GM19468 (cell line): Measurements from ENCODE around the gene CRTC2.
"Not testable (repeated sequence)": the region's sequence is repeated elsewhere in the genome, so short reads cannot be mapped to it uniquely, and the experiment has no call there.

ENCODE experiments used
- ATAC-seq: cut with Tn5 transposase; IDR thresholded peaks from one replicate; pipeline ENCODE4 v1.9.1; 2021; ENCODE audit warnings: mild to moderate bottlenecking, moderate library complexity, moderate number of reproducible peaks; ENCODE audit not compliant: unreplicated experiment; ENCODE audit errors: extremely low read depth

CRTC2 gene

DNA sequence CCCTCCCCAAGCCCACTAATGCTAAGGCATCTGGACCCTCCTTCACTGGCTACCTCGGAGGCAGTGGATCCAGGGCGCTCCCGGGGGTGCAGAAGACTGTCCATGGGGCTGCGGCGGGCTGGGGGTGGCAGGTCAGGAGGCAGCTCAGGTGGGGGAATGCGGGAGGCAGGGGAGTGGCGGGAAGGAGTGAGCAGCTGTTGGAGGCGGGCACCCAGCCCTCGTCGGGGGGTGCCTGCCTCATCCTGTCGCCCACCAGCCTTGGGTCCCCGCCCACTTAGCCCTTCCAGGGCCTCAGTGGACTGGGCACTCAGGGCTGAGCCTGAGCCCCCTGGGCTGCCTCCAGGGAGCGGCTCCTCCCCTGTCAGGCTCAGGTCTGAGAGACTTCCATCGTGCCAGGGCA, 25.0 kb downstream of the CRTC2 start:
- ATAC-seq, result no peak

DNA sequence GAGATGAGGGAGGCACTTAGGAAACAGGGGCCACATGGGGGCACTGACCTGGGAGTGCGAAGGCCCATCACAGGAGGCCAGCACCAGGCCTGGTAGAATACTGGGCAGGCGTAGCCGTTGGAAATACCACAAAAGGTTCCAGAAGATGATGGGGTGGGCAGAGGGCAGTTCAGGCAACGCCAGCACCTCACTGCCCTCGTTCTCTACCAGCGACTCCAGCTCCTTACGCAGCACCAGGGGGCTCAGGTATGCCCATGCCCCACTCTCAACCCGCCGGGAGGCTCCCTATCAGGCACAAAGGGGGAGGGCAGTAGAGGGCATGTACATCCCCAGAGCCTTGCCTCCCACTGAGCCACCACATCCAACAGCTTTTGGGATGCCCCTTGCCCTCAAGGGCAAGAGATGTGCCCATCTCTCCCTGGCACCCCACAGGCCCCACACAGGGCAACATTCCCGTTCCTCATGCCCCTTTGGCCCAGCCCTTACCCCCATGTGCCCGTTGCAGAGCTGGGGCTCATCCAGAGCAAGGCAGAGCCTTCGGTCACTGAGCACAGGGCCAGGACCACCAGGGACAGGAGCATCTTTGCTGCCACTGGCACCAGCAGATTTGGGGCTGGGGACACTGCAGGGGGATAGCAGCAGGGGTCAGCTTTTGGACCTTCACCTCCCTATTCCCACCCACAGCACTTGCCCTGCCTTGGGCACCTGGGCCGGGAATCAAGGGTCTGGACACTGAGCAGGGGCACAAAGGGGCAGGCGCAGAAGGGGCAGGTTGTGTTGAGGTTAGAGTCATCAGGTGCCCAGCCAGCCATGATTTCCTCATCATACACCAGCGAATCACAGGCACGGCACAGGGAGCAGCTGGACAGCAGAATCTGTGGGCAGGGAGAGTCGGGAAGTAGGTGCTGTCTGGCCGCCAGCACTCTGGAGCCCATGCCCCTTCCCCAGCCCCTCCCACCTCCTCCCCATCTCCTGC, 26.0 kb downstream of the CRTC2 start:
- ATAC-seq, result no peak

DNA sequence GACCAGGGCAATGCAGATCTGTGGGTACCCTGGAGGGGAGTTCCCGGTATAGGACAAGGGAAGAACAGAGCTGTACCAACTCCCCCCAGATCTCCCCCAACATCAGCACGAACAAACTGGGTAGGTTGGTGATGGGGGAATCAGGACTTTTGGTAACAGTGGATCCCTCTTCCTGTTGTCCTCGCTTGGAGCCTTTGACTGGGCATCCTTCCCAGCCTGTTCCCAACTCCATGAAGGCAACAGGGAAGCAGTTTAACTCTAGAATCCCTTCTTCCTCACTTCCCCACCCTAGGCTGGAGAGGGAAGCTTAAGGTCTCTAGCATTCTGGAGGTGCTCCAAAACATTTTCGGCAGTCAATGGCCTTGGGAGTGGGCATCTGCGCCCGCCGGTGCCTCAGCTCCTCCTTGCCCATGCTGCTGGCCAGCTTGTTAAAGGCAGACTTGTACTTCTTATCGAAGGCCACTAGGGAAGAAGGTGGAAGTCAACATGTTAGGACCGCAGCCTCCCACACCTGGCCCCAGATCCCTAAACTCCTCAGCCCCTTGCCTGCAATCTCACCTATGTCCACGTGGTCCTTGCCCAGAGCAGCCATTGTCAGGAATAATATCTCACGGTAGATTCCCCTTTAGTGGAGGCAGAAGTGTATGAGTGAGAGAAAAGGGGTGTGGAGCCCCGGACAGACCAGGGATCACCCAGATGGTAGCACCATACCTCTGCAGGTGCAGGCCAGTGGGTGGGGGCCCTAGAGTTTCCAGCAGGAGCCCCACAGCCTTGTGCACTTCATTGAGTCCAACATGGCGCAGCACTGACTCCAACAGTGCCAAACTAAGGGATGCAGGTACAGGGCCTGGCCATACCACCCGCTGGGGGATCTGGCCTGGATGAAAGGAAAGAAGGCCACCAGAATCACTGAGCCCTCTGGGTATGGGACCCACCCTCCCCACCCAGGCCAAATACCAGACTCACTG, 28.1 kb downstream of the CRTC2 start:
- ATAC-seq, result no peak

DNA sequence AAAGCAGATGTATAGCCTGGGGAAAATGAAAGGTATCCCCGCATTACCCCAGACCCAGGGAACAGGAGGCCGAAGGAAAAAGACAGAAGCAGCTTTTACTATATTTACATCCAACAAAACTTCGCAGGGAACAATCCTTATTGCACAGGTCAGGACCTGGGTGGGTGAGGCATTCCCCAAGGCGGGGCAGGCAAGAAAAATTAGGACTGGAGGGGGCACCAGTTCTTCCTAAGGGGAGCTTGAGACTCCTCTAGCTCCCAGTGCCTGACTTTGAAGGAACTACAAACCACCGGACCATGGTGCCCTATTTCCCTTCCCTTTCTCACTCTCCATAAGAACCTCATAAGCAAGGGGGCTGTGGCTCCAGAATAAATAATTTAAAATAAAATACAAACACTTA, 29.0 kb downstream of the CRTC2 start:
- no peak for ATAC-seq

DNA sequence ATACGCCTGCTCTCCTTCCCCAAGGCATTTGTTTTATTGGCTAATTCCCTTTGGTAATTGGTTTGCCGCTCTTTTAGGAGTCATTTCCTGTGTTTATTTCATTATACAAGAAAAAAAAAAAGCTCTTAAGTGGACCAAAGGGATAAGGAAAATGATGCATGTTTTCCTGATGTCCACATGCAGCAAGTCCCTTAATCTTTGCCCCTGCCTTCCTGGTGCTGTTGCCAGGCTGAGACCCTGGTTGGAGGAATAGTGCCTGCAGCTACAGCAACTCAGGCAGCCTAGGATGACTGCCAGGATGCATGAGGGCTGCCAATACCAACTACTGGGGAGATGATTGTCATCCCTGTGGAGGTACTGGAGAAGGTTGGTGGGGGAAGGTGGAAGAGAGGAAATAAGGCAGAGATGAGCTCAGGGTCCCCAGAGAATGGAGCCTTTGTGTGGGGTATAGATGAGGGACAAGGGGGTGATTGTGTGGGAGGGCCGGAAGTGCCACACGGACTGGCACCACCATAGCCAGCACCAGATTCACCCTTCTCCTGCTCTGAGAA, 29.5 kb downstream of the CRTC2 start:
- ATAC-seq, result no peak

DNA sequence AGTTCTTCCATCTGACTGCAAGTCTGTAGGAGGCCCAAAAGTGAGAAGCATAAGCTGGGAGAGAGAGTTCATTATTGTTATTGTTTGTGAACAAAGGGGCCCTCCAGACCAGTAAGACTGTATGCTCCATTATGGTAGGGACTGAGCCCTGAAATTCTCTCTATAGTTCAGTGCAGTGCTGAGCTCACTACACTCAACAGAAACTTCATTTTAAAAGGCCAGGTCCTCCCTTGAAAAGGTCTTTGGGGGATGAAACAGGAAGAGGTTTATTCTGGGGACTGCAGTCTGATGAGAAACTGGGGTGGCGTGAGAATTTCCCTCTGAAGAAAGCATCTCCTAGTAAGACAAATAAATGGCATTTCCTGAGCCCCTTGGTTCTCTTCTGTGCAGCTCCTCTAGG, 30.2 kb downstream of the CRTC2 start:
- ATAC-seq, result no peak

DNA sequence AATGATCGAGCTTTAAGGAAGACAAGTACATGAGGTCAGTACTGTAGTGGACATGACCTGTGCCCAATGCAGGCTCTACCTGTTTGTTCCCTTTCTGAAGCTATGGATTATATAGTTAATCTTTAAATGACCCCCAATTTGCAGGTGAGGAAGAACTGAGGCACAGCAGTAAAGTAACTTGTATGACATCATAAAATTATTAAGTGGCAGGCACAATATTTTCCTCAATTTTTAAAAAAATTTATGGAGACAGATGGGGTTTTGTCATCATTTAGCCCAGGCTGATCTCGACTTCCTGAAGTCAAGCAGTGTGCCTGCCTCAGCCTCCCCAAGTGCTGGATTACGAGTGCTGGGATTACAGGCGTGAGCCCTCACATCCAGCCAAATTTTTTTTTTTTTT, 32.0 kb downstream of the CRTC2 start:
- no peak for ATAC-seq

DNA sequence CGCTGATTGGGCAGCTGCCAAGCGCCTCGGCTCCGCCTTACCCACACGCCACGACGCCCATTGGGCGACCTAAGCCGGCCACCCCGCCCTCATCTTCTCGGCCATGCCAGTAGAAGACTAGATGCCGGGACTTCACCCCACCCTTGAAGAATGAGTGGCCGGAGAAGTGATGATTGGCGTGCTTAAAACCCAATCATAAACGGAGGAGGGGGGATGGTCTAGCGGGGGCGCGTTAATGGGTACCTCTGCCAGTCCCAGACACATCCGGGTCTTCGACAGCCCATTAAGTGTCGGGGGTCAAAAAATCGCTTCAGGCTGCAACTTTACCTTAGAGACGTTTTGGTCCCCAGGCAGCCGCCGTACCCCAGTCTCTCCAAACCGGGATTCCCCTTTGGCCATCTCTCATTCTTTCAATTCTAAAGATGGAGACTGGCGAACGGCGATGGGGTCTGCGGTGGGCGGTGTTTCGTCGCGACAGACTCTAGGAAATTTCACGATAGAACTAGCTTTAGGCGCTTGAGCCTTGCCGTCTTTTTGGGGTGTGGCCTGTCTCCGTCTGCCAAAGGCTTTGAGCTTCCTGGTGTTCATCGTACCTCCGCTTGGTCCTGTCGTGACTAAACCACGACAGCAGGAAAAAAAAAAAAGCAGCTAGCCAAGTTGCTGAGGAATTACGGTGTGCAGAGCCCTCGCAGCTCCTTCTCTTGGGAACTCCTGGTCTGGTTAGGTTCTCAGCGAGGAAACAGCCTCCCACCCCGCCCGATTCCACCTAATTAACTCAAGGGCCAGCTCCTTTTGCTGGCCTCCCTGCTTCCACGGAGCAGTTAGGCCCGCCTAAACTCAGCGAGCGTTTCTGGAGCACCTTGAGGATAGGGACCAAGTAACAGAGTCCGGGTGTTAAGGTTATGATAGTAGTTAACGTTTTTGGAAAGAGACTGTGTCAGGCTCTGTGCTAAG, 35.2 kb downstream of the CRTC2 start, which contains the start of gene GATAD2B:
Gene GATAD2B (minus strand): TSS at position 1 of the 954 bp plus-strand sequence. CDS start 94,625 bp downstream, outside the sequence.
- ATAC-seq, result peak; percentile 80

DNA sequence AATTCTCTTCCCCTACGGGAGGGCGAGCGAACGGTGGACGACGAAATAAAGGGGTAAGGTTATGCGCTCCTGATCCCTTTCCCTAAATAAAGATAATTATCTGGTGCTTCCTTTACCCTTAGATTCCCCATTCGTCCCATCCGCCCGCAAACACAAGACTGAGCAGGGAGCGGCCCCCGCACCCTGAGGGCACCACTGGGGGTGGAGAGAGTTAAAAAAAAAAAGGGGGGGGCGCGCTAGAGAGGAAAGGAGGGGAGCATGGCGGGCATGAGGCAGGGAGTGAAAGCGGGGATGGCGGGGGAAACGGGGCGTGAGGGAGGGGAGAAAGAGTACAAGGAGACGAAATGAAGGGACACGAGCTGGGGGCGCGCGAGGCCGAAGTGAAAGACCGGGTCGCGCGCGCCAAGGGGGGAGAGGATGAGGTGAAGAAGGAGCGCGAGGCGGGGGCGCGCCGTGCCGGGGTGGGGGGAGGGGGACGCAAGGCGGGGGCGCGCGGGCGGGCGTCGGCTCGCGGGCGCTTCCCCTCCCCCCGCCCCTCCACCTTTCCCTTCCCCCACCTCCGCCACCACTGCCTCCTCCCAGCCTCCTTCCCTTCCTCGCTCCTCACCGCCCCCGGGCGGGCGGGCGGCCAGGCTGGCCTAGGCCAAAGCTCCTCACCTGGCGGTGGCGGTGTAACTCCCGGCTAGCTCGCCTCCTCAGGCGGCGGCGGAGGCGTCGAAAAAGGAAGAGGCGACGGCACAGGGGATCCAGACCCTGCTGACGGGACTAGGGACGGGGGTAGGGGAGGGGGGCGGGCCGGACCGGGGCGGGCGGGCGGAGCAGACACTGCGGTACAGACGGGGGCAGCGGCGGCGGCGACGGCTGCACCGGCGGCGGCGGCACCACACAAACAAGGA, 36.1 kb downstream of the CRTC2 start:
- ATAC-seq, result peak; percentile 1

DNA sequence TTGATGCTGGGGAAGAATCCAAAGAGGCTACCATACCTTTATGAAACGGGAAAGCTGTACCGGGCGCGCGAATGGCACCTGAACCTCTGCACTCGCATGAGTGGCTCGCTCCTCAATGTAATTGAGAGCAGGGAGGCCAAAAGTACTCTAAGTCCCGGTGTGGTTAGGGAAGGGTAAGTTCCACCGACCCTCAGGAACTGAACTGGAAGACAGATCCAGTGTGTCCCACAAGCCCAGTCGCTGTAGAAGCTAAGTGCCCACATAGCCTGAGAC, 36.7 kb downstream of the CRTC2 start:
- no peak for ATAC-seq

DNA sequence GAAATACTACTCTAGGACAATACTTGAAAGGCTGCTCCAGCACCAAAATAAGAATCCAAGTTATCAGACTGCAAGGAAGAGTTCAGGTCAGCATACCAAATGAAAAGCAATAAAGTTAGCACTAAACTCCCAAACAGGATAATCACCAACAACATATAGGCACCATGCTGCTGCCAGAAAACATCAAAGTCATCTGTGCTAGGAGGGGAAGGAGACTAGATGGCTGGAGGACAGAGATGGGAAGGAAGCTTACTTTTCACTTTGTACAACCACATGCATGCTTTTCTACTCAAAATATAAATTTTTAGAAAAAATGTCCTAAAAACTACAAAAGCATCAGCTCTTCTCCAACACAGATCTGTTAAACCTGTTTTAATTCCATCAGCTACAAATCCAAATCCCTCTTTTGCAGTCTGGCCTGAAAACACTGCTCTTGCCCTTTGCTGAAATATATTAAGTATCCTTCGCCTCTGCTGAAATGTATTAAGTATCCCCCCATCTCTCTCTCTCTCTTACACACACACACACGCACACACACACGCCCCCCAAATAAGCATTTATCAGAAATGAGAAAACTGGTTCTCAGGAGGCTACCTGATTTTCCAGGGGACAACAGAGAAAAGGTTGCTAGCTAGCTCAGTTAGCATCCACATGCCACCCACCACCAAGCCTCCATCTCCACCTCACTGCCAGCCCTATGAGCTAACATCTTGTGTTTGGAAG, 37.2 kb downstream of the CRTC2 start:
- ATAC-seq, result no peak

DNA sequence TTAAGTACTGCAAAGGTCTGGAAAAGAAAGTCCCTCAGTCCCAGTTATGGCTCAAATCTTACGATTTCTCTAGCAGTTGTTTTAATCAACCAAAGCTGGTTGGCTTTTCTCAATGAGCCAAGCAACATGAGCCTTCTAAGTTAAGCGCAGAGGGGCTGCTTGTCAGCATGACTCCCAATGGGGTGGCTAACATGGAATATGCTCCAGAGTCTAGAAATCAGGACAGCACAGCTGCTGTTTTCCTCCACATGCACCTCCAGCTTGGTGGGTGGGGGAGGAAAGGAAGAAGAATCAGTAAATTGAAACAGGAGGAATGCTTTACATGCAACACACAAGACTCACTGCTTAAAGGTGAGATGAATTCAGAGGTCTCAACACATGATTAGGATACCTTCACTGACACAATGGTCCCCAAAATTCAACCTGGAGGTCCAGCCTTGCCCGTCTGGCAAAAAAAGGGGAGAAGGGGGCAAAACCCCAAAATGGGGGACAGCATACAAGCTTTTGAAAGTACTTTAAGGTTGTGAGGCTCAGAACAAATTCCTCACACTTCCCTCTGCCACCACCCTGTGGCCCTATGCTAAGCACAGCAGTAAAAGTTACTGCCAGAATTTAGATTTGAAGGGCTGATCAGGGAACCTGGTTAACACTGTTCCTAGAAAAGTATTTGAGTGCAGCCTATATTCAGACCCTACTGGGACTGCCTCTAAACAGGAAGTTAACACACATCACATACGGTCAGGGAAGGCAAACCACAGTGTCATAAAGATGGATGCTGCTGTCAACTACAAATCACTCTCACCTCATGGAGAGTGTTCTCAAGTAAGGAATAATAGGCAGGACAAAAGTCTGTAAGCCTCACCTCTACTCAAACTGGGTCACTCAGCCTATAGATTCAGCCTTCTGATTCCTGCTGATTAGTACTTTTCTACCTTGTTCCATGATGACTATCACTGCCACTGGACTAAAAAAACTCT, 38.2 kb downstream of the CRTC2 start:
- no peak for ATAC-seq

DNA sequence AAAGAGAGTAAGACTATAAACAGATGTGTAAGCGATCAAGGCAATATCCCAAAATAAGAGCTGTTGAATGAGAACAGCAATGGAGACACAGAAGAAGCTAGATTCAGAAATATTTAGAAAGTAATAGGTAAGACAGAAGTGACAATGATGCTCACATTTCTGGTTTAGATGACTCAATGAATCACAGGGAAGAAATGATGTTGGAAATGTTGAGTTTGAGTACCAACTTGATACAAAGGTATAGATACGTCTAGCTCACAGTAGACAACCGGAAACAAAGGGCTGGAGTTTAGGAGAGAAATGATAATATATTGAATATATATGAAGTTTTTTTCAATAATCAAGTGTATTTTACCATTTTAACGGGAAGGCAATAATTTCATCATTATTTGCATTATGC, 42.1 kb downstream of the CRTC2 start:
- ATAC-seq, result no peak

DNA sequence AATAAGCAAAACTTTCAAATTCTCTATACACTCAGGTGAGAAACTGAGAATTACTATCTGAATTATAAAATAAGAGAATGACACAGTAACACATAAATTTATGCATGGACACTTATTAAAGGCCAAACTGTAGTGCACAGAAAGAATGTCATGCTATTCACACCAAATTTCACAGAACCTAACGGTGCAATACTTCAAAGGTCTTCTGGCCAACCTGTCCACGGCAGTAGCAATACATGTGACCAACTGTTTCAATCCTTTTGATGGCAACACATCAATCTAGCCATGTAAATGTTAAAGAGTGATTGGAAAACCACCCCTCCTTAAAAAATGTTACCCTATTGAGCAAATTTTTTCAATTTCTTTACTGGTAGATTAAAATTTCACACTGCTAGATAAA, 46.1 kb downstream of the CRTC2 start:
- no peak for ATAC-seq

DNA sequence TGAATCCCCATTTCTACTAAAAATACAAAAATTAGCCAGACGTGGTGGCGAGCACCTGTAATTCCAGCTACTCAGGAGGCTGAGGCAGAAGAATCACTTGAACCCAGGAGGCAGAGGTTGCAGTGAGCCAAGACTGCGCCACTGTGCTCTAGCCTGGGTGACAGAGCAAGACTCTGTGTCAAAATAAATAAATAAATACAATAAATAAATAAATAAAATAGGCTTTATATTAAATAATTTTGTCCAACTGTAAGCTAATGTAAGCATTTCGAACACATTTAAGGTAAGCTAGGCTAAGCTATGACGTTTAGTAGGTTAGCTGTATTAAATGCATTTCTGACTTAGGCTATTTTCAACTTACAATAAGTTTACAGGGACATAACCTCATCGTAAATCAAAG, 47.9 kb downstream of the CRTC2 start:
- not testable (repeated sequence) for ATAC-seq

DNA sequence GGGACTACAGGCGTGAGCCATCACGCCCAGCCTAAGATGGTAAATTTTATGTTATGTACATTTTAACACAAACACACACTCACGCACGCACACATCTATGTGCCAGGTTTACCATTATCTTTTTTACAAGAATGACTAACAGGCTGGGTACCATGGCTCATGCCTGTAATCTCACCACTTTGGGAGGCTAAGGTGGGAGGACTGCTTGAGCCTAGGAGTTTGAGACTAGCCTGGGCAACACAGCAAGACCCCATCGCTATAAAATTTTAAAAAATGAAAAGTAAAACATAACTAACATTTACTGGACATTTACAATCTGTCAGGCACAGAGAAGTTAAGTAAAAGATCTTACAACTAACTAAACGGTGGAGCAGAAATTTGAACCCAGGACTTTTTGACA, 50.3 kb downstream of the CRTC2 start:
- ATAC-seq, result no peak

DNA sequence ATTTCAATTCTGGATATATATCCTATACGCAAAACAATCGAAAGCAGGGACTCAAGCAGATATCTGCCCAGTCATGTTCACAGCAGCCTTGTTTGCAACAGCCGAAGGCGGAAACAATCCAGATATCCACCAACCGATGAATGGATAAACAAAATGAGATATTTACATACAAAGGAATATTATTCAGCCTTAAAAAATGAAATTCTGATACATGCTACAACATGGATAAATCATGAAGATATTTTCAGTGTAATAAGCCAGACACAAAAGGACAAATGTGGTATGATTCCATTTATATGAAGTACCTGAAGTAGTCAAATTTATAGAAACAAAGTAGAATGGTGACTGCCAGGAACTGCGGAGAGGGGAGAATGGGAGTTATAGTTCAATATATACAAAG, 51.3 kb downstream of the CRTC2 start:
- ATAC-seq, result no peak
